GM12878 (cell line): ENCODE results near the gene PTPMT1. TPM values are rescaled to one million over a fixed set of nuclear protein-coding genes. Genes with fewer than 3 reads are reported as not detected.

Experiments used
- BACH1 ChIP-seq: fragments of 450-650 bp; IDR thresholded peaks from 2 replicates; pipeline ENCODE4 v1.6.1; 2017; ENCODE audit warnings: mild to moderate bottlenecking, borderline replicate concordance
- BHLHE40 ChIP-seq, 2 experiments: fragments of 450-650 bp in 1 of 2; IDR thresholded peaks; 2 replicates each; pipeline ENCODE4 v1.6.1; 2011 to 2017; ENCODE audit warnings: low read depth in 2 of 2, borderline replicate concordance in 1 of 2, improper control_type of control experiment in 1 of 2, low read length in 1 of 2, mild to moderate bottlenecking in 1 of 2
- CBFB ChIP-seq: IDR thresholded peaks from 2 replicates; pipeline ENCODE4 v1.6.1; 2016; ENCODE audit warnings: antibody characterized with exemption, low read depth
- EZH2 ChIP-seq: IDR thresholded peaks from 2 replicates; pipeline ENCODE4 v1.6.1; 2012; ENCODE audit warnings: low read depth, mild to moderate bottlenecking, control low read depth, inconsistent platforms, low read length, borderline replicate concordance; ENCODE audit not compliant: control insufficient read depth
- HDGF ChIP-seq: fragments of 450-650 bp; IDR thresholded peaks from 2 replicates; pipeline ENCODE4 v1.6.1; 2016; ENCODE audit warnings: antibody characterized with exemption
- JUND ChIP-seq: IDR thresholded peaks from 2 replicates; pipeline ENCODE4 v1.6.1; 2012; ENCODE audit warnings: low read depth, mild to moderate bottlenecking, low read length, improper control_type of control experiment, moderate library complexity
- MEF2B ChIP-seq: fragments of 450-650 bp; IDR thresholded peaks from 2 replicates; pipeline ENCODE4 v1.6.1; 2018; ENCODE audit warnings: mild to moderate bottlenecking, moderate library complexity; ENCODE audit not compliant: partially characterized antibody, poor library complexity, severe bottlenecking
- NBN ChIP-seq: fragments of 450-650 bp; IDR thresholded peaks from 2 replicates; pipeline ENCODE4 v1.6.1; 2016
- NRF1 ChIP-seq: conservative IDR thresholded peaks from 2 replicates; pipeline ENCODE4 v1.6.1; 2011; ENCODE audit warnings: mild to moderate bottlenecking, low read depth, low read length, improper control_type of control experiment
- POLR2AphosphoS5 ChIP-seq: IDR thresholded peaks from 2 replicates; pipeline ENCODE4 v1.6.1; 2011; ENCODE audit warnings: mild to moderate bottlenecking, low read length, inconsistent platforms
- RAD21 ChIP-seq: IDR thresholded peaks from 2 replicates; pipeline ENCODE4 v1.6.1; 2011; ENCODE audit warnings: mild to moderate bottlenecking, low read depth, low read length, moderate library complexity; ENCODE audit not compliant: insufficient read depth
- RB1 ChIP-seq: fragments of 450-650 bp; formaldehyde crosslinking; IDR thresholded peaks from 2 replicates; pipeline ENCODE4 v1.6.1; 2017; ENCODE audit warnings: mild to moderate bottlenecking, borderline replicate concordance
- SIN3A ChIP-seq: IDR thresholded peaks from 2 replicates; pipeline ENCODE4 v1.6.1; 2012; ENCODE audit warnings: low read depth, low read length, improper control_type of control experiment
- SMC3 ChIP-seq: IDR thresholded peaks from 2 replicates; pipeline ENCODE4 v1.6.1; 2011; ENCODE audit warnings: low read length, improper control_type of control experiment, borderline replicate concordance
- SREBF2 ChIP-seq: IDR thresholded peaks from 2 replicates; pipeline ENCODE4 v1.6.1; 2012; ENCODE audit warnings: mild to moderate bottlenecking, low read length
- TCF3 ChIP-seq: IDR thresholded peaks from 2 replicates; pipeline ENCODE4 v1.6.1; 2012; ENCODE audit warnings: low read depth, mild to moderate bottlenecking, low read length, borderline replicate concordance; ENCODE audit not compliant: insufficient read depth
- YY1 ChIP-seq: IDR thresholded peaks from 2 replicates; pipeline ENCODE4 v1.6.1; 2011; ENCODE audit warnings: low read depth, mild to moderate bottlenecking, low read length
- ZNF207 ChIP-seq: fragments of 450-650 bp; IDR thresholded peaks from 2 replicates; pipeline ENCODE4 v1.6.1; 2014; ENCODE audit warnings: antibody characterized with exemption, mild to moderate bottlenecking, borderline replicate concordance
- ZNF24 ChIP-seq: fragments of 450-650 bp; IDR thresholded peaks from 2 replicates; pipeline ENCODE4 v1.6.1; 2017; ENCODE audit warnings: antibody characterized with exemption, mild to moderate bottlenecking
- polyA plus RNA-seq, 11 experiments: library from polyadenylated mRNA; depleted of rRNA in 4 of 11; unstranded in 6 of 11; stranded (reverse) in 5 of 11; fragments of >200 nt; fragmentation: Nextera tagmentation in 4 of 11; fragmentation: Illumina TruSeq in 1 of 11; extraction: Ambion mirVana in 4 of 11; extraction: Trizol in 1 of 11; gene quantifications; 1 replicate in 1 of 11; 2 replicates in 10 of 11; pipeline versions ENCODE4 v1.2.1 to v1.2.3, GENCODE V29; 2011 to 2016; ENCODE audit warnings: inconsistent platforms in 2 of 11, missing spikeins in 2 of 11, low read depth in 1 of 11
- total RNA-seq, 4 experiments: library from RNA; depleted of rRNA in 3 of 4; stranded (reverse); fragments of >200 nt in 3 of 4; fragmentation: Illumina TruSeq in 1 of 4; extraction: Trizol in 1 of 4; gene quantifications; 2 replicates each; pipeline versions ENCODE4 v1.2.1 to v1.2.3, GENCODE V29; 2013 to 2021
- TF ChIP-seq, protein P1 (sequence below): IDR thresholded peaks from 2 replicates; pipeline ENCODE4 v1.6.1; 2011; ENCODE audit warnings: low read depth, mild to moderate bottlenecking, low read length, moderate library complexity, borderline replicate concordance; ENCODE audit errors: extremely low read depth
- TF ChIP-seq, protein P2 (sequence below): IDR thresholded peaks from 2 replicates; pipeline ENCODE4 v1.6.1; 2012; ENCODE audit warnings: low read depth, low read length, improper control_type of control experiment
- TF ChIP-seq, protein P3 (sequence below): IDR thresholded peaks from 2 replicates; pipeline ENCODE4 v1.6.1; 2011; ENCODE audit warnings: mild to moderate bottlenecking, low read depth, low read length, moderate library complexity; ENCODE audit not compliant: insufficient replicate concordance
- TF ChIP-seq, protein P4 (sequence below), 3 experiments: IDR thresholded peaks in 2 of 3; conservative IDR thresholded peaks in 1 of 3; 2 replicates each; pipeline ENCODE4 v1.5.1; 2011; ENCODE audit warnings: low read depth in 3 of 3, low read length in 3 of 3, mild to moderate bottlenecking in 3 of 3, control low read depth in 2 of 3, moderate library complexity in 2 of 3, inconsistent platforms in 1 of 3, mixed read lengths in 1 of 3; ENCODE audit not compliant: control insufficient read depth in 2 of 3, insufficient read depth in 1 of 3; ENCODE audit errors: extremely low read depth in 1 of 3
- TF ChIP-seq, protein P5 (sequence below): IDR thresholded peaks from 2 replicates; pipeline ENCODE4 v1.6.1; 2012; ENCODE audit warnings: low read depth, low read length, improper control_type of control experiment

The PTPMT1 gene
- total and polyA plus RNA-seq, 10 of the 15 experiments (the other 5 are each of a cell fraction or from before 2014, with no cell fraction given), result 12.0 to 116 (median 58.2) TPM

DNA sequence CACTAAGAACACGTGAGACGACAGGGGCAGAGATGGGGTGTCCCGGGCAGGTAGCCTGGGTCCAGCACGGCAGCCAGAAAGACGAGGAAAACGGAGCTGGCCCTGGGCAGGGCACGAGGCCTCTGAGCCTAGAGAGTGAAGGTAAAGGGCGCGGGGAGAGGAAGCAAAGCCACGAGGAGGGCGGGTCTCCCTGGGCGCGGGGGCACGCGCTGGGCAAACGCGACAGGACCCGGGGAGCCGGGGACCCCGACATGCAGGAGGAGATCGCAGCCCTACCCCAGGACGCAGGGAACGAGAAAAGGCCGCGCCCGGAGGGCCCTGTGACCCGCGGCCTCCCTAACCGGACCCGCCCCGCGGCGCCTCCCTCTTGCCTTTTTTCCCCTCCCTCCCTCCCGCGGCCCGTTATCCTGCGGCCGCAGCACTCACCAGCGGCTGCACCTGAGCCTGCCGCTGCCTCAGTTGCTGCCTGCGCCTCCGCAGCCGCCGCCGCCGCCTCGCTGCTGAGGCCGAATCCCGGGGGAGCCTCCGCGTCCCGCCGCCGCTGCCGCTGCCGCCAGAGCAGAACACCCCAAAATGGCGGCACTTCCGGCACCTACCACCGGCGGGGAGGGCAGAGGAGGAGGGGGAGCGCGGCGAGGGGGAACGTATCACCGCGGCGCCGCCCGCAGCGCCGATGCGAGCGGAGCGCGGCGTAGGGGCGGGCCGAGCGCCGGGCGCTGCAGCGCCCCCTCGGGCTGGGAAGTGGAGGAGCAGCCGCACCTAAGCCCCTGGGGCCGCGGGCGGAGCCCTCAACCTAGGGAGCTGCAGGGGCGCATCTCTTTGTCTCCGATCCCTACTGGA is 12.6 kb upstream of the PTPMT1 start, which contains the start of gene CELF1 (continued):
- TF ChIP-seq NRF1, result no peak; the same call in 1 of the 2 replicates
- TF ChIP-seq, protein P1, sequence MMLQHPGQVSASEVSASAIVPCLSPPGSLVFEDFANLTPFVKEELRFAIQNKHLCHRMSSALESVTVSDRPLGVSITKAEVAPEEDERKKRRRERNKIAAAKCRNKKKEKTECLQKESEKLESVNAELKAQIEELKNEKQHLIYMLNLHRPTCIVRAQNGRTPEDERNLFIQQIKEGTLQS, result no peak
- 0 out of 2 replicates have a peak, but pooled peaks have one; percentile 15 for TF ChIP-seq NBN
- TF ChIP-seq SIN3A, result no peak; the same call in 1 of the 2 replicates
- TF ChIP-seq POLR2AphosphoS5, result peak; percentile 54; the same call in 1 of the 2 replicates
- TF ChIP-seq, protein P2, sequence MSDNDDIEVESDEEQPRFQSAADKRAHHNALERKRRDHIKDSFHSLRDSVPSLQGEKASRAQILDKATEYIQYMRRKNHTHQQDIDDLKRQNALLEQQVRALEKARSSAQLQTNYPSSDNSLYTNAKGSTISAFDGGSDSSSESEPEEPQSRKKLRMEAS, result peak; percentile 38; the same call in 1 of the 2 replicates
- TF ChIP-seq EZH2, result no peak
- TF ChIP-seq JUND, result no peak
- TF ChIP-seq RB1, result peak; percentile 87; the same call in 1 of the 2 replicates
- TF ChIP-seq RAD21, result peak; percentile 23; the same call in 1 of the 2 replicates
- TF ChIP-seq YY1, result peak; percentile 98
- TF ChIP-seq ZNF207, result peak; percentile 63; the same call in 1 of the 2 replicates
- peak; percentile 57; the same call in 1 of the 2 replicates for TF ChIP-seq ZNF24
- TF ChIP-seq TCF3, result no peak
- TF ChIP-seq BHLHE40 (IDR thresholded peaks at IDR 0.05; ENCODE audit: borderline replicate concordance in 1 of 2, low read depth in 2 of 2, low read length in 1 of 2), result peak in 1 of 2 experiments; percentile 52; a peak in 2 of 4 replicates
- TF ChIP-seq SMC3, result peak; percentile 32; the same call in 1 of the 2 replicates
- TF ChIP-seq BACH1, result peak; percentile 81
- TF ChIP-seq, protein P3, sequence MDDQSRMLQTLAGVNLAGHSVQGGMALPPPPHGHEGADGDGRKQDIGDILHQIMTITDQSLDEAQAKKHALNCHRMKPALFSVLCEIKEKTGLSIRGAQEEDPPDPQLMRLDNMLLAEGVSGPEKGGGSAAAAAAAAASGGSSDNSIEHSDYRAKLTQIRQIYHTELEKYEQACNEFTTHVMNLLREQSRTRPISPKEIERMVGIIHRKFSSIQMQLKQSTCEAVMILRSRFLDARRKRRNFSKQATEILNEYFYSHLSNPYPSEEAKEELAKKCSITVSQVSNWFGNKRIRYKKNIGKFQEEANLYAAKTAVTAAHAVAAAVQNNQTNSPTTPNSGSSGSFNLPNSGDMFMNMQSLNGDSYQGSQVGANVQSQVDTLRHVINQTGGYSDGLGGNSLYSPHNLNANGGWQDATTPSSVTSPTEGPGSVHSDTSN, result no peak
- TF ChIP-seq CBFB, result no peak
- TF ChIP-seq, protein P4, sequence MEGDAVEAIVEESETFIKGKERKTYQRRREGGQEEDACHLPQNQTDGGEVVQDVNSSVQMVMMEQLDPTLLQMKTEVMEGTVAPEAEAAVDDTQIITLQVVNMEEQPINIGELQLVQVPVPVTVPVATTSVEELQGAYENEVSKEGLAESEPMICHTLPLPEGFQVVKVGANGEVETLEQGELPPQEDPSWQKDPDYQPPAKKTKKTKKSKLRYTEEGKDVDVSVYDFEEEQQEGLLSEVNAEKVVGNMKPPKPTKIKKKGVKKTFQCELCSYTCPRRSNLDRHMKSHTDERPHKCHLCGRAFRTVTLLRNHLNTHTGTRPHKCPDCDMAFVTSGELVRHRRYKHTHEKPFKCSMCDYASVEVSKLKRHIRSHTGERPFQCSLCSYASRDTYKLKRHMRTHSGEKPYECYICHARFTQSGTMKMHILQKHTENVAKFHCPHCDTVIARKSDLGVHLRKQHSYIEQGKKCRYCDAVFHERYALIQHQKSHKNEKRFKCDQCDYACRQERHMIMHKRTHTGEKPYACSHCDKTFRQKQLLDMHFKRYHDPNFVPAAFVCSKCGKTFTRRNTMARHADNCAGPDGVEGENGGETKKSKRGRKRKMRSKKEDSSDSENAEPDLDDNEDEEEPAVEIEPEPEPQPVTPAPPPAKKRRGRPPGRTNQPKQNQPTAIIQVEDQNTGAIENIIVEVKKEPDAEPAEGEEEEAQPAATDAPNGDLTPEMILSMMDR (IDR thresholded peaks at IDR 0.05 in 2 of 3, conservative IDR thresholded peaks at IDR 0.05 in 1 of 3; ENCODE audit: control insufficient read depth in 2 of 3, extremely low read depth in 1 of 3, insufficient read depth in 1 of 3, low read depth in 3 of 3, low read length in 3 of 3), result peak; percentile 75 to 95 (median 90); a peak in 5 of 6 replicates
- TF ChIP-seq SREBF2, result no peak
- TF ChIP-seq MEF2B, result peak; percentile 81
- TF ChIP-seq, protein P5, sequence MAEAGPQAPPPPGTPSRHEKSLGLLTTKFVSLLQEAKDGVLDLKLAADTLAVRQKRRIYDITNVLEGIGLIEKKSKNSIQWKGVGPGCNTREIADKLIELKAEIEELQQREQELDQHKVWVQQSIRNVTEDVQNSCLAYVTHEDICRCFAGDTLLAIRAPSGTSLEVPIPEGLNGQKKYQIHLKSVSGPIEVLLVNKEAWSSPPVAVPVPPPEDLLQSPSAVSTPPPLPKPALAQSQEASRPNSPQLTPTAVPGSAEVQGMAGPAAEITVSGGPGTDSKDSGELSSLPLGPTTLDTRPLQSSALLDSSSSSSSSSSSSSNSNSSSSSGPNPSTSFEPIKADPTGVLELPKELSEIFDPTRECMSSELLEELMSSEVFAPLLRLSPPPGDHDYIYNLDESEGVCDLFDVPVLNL, result peak; percentile 44; the same call in 1 of the 2 replicates
- TF ChIP-seq HDGF, result peak; percentile 59; the same call in 1 of the 2 replicates
